ENCODE results near the gene ANTXR1.
"Not testable (repeated sequence)": the region's sequence is repeated elsewhere in the genome, so short reads cannot be mapped to it uniquely, and the experiment has no call there.

Gene ANTXR1

DNA sequence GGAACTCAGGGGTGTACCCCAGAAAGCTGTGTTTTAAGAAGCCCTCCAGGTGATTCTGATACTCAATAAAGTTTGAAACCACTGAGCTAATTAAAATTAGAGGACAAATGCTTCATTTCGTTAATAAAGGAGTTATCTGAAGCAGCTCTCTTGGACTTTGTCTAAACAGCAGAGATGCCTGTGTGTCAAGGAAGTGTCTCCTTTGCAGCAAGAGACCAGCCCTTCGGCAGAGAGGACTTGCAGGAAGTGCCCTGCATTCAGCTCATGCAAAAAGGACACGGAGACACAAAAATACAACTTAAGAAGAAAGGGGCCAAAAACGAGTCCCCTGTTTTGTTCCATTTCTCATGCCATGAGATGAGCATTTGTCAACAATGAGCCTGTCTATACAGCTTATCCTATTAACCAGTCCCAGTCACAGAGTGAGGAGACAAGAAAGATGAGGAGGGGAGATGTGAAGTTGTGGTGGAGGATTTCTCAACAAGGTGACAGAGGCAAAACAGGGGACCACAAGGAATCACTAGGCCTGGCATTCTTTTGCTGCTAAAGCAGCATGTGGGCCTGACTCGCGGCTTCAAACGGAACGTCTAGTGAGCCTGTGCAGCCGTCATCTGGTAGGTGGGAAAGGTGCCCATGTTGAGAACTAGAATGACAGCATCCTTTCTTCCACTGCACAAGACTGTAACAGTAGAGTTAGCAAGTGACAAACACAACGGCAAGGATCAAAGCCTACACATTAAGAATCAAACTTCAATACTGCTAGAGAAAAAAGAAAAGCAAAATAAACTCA, 152.3 kb downstream of the ANTXR1 start:
- no peak for DNase-seq (ENCODE audit: low read depth)

DNA sequence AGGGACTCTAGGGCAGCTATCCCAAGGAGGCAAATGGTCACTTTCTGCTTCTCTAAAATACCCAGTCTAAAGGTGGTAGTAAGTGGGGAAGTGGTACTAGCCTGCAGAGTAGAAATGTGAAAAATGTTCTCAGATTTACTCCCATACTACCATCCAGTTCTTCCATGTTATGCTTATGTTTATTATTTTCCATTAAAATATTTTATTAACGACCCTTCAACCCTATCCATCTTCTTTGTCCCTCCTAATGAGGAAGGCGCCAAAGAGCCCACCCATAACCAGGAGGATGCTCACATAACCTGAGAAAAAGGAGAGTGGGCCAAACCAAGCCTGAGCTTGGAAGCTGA, 153.5 kb downstream of the ANTXR1 start:
- DNase-seq (ENCODE audit: low read depth): no peak

GRCh38 chr2:69166812-69167468, 154.0 kb downstream of the ANTXR1 start:
- DNase-seq (ENCODE audit: low read depth): no peak

DNA sequence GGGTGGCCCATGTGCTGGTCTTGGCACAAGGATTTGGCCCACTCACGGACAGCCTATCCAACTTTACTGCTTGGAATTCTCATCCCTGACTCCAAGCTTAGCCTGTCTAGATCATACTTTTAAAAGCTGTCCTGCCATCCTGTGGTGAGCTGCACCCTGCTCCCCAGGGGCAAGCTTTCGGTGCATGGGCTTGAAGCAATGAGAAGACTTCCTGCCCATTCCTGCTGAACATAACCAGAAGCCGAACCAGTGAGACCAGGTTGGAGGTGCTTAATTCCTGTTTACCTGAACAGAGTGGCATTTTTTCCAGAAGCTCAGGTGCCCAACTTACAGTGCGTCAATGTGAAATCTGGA, 154.5 kb downstream of the ANTXR1 start:
- DNase-seq (ENCODE audit: low read depth): no peak

- DNase-seq (ENCODE audit: low read depth): no peak
Measured at GRCh38 chr2:69168144-69168813, 155.3 kb downstream of the ANTXR1 start.

GRCh38 chr2:69168950-69169654, 156.1 kb downstream of the ANTXR1 start:
- DNase-seq (ENCODE audit: low read depth): no peak

- DNase-seq (ENCODE audit: low read depth): no peak
Measured at GRCh38 chr2:69169655-69170389, 156.8 kb downstream of the ANTXR1 start.

DNA sequence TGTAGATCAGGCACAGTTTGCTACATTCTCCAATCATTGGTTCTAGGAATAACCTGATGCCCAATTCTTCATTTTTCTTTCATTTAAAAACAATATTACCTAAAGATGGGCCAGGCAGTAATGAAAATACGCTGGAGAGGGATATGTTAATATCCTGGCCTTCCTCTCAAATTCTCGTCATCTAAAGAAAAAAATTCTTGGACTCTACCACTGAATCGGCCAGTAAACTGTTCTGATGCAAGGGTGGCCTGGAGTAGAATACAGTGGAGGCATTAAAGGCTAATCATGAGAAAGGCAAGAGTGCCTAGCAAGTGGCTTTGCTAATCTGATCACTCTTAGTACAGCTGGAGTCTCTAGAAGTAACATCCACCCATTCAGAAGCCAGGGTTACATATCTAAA, 157.7 kb downstream of the ANTXR1 start:
- DNase-seq (ENCODE audit: low read depth): no peak

- DNase-seq (ENCODE audit: low read depth): no peak
Measured at GRCh38 chr2:69171116-69171896, 158.3 kb downstream of the ANTXR1 start.

- DNase-seq (ENCODE audit: low read depth): no peak
Measured at GRCh38 chr2:69171897-69172525, 159.0 kb downstream of the ANTXR1 start.

- no peak for DNase-seq (ENCODE audit: low read depth)
Measured at GRCh38 chr2:69173706-69174105, 160.7 kb downstream of the ANTXR1 start.

- not testable (repeated sequence) for DNase-seq (ENCODE audit: low read depth)
Measured at GRCh38 chr2:69174211-69174610, 161.2 kb downstream of the ANTXR1 start.

DNA sequence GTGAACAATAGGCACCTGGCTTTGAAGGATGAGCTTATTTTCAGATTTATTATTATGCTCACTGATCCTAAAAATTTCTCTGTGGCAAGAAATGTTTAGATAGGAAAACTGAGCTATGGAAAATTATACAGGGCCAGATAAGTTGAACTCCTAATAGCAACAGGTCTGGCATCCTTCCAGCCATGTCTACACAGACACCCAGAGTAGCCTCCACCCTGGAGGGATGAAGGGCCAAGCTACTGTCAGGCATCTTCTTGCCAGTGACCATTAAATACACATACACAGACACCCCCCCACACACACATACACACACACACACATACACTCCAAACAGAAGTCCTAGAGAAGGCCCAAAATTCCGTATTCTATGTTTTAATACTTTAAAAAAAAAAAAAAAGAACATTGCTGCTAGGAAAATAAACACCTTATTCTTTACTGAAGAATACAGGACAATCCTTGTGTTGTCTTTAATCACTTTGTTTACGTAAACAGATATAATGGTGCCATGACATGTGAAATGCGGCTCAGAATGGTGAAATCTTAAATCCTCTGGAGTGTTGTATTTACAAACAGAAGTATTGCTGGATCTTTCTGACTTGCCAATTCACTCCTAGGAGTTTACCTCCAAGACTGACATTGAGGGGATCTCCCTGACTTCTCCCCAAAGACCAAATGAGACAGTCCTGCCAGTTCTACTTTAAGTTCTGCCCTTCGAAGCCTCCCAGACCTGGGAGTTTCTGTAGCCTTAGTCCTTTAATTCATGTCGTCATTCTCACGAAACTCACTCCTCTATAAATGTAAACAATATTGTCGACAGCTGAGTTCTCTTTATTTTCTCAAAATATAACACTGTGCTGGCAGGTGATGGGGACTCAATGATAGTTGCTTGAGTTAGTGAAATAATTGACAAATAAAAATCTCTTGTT, 163.1 kb downstream of the ANTXR1 start:
- no peak for DNase-seq (ENCODE audit: low read depth)

- peak; percentile 78 for DNase-seq (ENCODE audit: low read depth)
Measured at GRCh38 chr2:69177063-69177771, 164.2 kb downstream of the ANTXR1 start.

DNA sequence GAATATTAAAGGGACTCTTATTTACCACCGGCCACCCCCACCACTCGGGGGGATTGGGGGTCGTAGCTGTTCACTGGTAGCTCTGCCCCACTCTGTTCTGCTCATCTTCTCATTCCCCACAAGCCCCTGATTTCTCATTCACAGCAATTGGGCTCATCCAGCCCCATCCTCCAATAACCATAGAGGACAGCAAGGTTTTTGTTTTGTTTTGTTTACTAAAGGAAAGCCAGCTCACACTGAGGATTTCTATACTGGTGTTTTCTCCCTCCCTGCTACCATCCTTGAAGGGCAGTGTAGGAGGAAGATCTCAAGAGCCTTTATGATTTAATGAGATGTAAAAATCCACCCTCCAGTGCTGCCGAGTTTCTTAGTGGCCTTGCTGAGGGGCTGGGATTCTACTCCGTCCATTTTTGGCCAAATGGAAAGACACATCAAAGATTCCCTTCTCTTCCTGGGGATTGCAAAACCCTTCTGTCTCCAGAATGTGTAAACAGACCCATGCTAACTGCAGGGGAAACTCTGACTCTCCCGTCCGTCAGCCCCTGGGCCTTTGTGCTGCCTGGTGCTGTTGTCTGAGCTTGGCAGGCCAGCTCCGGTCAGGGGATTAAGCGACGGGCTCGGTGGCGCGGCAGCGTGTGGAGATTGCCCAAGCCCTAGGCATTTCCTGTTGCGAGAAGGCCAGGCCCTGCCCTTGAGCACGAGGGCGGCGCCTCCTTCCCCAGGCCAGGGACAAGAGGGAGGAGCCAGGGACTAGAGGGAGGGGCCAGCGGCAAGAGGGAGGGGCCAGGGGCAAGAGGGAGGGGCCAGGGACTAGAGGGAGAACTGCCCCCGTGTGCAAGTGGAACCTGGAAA, 165.0 kb downstream of the ANTXR1 start:
- peak; percentile 71 for DNase-seq (ENCODE audit: low read depth)

- no peak for DNase-seq (ENCODE audit: low read depth)
Measured at GRCh38 chr2:69178756-69179155, 165.8 kb downstream of the ANTXR1 start.

- no peak for DNase-seq (ENCODE audit: low read depth)
Measured at GRCh38 chr2:69180227-69180626, 167.2 kb downstream of the ANTXR1 start.

GRCh38 chr2:69180974-69181373, 168.0 kb downstream of the ANTXR1 start:
- DNase-seq (ENCODE audit: low read depth): no peak
